GM18498 (cell line): Measurements from ENCODE around the gene COPG1.
"Not testable (repeated sequence)": the region's sequence is repeated elsewhere in the genome, so short reads cannot be mapped to it uniquely, and the experiment has no call there.

ENCODE experiments used
- ATAC-seq: cut with Tn5 transposase; IDR thresholded peaks from one replicate; pipeline ENCODE4 v1.9.1; 2021; ENCODE audit warnings: mild to moderate bottlenecking, moderate library complexity; ENCODE audit not compliant: unreplicated experiment

Gene COPG1

DNA sequence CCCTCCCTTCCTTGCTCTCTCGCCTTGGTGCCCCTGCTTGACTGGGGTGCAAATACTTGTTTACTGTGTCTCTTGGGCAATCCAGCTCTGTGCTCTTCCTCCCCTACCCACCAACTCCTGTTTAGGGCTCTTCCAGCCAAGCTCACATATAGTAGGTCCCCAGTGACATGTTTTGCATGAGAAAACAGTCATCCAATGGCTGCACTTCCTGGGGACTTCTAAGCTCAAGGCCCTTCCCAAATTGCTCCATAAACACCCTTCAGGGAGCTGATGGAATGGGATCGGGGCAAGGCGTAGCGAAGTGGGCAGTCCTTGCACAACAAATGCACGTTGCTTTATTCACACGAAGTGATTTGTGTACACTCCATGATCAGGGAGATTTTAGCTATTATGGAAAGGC is 9.4 kb upstream of the COPG1 start:
- no peak for ATAC-seq

DNA sequence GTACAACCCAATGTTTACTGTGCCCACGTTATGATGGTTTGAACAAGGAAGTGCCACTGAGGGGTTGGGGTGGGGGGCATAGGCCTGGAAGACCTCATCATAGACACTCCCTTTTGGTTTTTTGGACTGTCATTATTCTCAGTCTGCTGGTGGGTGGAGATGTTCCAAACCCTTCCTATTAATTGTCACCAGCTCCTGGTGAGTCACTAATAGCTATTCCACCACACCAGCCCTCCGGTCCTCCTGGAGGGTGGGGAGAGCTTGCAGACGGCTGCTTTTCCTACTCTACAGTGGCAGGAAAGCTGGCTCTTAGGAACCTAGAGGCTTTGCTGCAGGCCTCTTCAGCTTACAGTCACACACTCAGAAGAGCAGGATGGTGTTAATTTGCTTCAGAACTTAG is 9.0 kb upstream of the COPG1 start:
- ATAC-seq: no peak

DNA sequence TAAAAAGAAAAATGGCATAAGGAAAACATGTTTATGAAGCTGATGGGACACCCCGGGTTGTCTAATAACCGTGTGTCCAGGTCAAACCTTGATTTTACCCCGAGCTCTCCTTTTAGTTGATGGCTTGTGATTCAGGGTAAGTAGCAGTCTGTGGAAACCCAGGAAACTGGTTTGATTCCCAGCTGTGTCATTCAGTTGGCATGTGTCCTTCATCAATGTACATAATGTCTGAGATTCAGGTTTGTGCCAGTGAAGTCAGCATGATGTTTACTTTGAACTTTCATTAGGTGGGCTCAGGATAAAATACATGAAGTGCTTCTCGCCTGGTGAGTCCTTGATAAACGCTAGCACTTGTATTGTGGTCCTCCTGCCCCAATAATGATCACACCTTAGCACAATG is 4.3 kb upstream of the COPG1 start:
- ATAC-seq: no peak

DNA sequence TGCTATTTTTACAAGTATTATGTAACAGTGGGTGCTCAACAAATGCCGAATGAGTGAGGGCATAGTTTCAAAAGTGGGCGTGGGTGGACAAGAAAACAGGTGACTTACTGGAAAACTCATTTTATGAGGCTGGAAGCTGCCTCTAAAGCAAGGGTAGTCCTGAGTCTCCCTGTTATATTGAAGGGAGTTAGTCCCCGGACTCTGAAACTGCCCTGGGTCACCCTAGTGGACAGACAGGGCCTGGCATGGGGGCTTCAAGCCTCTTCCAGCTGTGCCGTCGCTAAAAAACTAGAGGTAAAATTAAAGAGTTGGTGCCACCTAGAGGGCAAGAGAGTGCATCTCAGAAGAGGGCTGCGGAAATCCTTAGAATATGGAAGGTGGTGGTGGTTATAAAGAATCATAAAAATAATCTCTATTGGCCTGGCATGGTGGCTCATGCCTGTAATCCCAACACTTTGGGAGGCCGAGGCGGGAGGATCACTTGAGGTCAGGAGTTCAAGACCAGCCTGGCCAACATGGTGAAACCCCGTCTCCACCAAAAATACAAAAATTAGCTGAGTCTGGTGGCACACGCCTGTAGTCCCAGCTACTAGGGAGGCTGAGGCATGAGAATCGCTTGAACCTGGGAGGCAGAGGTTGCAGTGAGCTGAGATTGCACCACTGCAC is 3.6 kb upstream of the COPG1 start:
- not testable (repeated sequence) for ATAC-seq

DNA sequence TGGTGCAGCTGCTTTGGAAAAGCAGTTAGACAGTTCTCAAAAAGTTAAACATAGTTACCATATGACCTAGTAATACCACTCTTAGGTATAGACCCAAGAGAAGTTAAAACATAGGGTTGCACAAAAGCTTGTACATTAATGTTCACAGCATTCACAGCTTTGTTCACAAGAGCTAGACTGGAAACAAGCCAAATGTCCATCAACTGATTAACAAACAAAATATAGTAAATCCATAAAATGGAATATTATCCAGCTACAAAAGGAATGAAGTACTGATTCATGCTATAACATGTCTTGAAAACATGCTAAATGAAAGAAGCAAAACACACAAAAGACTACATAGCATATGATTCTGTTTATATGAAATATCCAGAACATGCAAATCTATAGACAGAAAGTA is 2.8 kb upstream of the COPG1 start:
- ATAC-seq: no peak

DNA sequence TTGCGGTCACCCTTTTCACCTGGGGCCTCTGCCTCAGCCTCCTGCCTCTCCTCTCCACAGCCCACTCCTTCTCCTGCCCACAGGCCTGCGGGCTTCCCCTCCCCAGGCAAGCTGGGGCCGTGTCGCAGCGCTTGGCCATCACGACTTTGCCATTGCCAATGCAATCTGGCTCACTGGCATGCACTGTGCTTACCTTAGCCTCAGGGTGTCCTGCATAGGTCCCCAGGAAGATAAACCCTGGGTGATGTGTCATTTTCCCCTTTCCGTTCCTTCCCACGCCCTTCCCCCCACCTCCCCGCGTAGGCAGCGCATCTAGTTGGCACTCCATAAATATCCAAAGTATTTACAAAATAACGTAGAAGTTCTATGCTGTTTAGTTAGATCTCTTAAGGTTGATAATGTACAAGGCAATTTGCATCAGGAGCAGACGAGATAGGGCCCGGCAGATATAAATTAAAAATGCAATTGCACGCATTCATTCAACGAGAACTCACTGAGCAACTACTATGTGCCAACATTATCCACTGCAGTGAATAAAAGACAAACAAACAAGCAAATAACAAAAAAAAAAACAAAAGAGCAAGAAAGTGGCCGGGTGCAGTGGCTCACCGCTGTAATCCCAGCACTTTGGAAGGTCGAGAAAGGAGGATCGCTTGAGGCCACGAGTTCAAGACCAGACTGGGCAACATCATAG is 973 bp upstream of the COPG1 start:
- no peak for ATAC-seq

DNA sequence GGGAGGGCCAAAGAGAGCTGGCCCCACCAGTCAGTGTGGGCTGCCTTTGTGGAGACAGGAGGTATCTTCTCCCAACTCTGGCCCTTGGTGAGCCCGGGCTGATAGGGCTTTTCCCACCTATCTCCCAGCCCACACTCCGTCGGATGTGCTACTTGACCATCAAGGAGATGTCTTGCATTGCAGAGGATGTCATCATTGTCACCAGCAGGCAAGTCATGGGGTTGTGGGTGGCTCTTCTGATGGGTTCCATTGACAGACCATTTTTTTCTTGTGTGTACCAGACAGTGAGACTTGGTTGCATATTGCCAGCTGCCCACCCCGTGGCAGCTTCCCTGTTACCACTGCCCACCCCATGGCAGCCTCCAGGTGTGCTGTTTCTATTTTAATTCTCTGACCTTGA is 3.3 kb downstream of the COPG1 start:
- ATAC-seq: no peak

DNA sequence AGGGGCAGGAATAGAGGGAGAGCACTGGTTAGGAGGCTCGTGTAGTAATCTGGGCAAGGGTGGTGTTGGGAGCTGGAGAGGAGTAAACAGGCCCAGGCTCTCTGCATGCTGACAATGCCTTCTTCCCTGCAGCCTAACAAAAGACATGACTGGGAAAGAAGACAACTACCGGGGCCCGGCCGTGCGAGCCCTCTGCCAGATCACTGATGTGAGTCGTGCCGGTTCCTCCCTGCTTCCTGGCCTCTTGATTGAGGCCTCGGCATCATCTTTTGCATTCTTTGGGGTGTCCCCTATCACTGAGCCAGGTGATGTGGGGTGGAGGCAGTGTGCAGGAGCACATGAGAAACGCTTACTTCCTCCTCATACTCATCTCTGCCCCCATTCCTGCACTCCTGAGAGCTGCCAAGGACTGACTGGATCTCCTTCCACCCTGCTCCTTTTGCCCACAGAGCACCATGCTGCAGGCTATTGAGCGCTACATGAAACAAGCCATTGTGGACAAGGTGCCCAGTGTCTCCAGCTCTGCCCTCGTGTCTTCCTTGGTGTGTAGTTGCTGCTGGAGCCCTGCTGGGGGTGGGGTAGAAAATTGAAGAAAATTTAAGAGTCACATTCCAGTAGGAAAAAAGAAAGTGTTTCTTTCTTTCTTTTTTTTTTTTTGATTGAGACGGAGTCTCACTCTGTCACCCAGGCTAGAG is 5.3 kb downstream of the COPG1 start:
- no peak for ATAC-seq

DNA sequence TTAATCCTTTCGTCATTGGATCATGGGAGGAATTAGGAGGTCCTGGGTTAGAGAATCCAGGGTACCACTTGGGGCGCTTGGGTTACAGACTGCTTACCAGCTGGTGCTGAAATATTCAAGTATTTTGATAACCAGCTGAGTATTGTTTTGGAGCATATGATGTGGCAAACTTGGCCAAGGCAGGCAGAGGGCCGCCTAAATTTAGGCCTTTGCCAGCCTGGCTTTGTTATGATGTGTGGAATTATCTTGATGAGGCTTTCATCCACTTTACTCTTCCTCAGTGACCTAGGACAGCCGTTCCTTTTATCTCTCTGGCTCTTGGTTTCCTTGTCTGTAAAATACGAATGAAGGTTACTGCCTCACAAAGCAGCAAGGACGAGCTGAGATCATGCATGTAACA is 6.9 kb downstream of the COPG1 start:
- no peak for ATAC-seq

DNA sequence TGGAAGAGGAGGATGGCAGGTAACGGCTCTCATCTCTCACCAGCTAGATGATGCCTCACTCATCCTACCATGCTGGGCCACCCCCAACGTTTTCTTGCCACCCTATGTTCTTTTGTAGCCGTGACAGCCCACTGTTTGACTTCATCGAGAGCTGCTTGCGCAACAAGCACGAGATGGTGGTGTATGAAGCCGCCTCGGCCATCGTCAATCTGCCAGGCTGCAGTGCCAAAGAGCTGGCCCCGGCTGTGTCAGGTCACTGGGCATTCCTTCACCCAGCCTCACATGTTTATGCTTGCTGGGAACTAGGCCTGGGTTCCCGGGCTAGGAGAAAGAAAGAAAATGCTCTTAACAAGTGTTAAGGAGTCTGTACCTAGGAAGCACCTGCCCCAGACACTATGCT is 8.2 kb downstream of the COPG1 start:
- ATAC-seq: no peak

DNA sequence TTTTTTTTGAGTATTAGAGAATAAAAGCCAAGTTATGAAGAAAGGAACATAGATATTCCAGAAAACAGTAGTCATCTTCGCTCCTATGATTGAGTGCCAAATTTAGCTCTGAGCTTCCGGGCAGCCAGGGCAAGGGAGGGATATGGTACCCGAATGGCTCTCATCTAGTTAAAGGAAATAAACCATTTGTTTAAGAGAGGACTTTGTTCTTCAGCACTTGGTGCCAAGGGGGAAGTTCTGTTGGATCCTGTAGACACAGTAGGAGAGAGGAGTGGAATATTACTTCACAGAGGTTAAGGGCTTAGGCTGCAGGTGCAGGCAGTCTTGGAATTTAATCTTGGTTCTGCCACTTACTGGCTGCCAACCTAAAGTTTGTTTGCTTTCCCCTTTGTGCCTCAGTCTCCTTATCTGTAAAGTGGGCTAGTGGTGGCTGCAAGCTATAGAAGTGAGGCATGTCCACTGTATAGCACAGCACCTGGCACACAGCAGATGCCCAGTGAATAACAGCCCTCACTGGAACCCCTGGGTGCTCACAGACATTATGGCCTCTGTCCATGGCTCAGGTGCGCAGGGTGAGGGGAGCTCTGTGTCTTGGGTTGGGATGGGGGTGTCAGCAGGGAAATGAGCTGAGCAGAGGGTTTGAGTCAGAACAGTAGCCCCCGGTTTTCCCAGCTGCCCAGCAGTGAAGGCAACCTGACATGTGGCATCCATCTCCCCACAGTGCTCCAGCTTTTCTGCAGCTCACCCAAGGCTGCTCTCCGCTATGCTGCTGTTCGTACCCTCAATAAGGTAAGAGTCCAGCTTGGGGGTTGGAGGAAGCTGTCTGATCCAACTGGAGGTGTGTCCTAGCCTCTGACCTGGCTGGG is 10.4 kb downstream of the COPG1 start:
- ATAC-seq: no peak

DNA sequence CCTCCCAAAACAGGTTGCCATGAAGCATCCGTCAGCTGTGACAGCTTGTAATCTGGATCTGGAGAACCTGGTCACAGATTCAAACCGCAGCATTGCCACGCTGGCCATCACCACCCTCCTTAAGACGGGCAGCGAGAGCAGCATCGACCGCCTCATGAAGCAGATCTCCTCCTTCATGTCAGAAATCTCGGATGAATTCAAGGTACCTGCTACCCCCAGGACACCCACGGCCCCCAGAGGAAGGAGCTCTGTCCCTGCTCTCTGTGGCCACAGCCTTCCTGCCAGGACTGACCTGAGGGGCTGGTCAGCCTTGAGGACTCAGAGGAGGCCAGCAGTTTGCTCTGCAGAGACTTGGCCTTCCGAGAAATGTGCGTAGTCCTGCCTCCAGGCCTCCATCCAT is 11.2 kb downstream of the COPG1 start:
- no peak for ATAC-seq

DNA sequence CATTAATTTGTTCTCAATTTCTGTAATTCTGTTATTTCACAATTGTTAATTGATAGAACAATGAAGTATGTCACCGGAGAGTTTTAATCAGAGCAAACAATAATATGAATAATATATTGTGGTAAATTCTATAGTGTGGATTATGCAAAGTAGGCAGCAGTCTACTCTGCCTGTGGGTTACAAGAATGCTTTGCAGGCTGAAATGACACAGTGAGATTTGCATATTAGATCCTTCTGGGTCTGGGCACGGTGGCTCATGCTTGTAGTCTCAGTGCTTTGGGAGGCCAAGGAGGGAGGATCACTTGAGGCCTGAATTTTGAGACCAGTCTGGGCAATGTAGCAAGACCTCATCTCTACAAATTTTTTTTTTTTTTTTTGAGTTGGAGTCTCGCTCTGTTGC is 12.5 kb downstream of the COPG1 start:
- no peak for ATAC-seq

DNA sequence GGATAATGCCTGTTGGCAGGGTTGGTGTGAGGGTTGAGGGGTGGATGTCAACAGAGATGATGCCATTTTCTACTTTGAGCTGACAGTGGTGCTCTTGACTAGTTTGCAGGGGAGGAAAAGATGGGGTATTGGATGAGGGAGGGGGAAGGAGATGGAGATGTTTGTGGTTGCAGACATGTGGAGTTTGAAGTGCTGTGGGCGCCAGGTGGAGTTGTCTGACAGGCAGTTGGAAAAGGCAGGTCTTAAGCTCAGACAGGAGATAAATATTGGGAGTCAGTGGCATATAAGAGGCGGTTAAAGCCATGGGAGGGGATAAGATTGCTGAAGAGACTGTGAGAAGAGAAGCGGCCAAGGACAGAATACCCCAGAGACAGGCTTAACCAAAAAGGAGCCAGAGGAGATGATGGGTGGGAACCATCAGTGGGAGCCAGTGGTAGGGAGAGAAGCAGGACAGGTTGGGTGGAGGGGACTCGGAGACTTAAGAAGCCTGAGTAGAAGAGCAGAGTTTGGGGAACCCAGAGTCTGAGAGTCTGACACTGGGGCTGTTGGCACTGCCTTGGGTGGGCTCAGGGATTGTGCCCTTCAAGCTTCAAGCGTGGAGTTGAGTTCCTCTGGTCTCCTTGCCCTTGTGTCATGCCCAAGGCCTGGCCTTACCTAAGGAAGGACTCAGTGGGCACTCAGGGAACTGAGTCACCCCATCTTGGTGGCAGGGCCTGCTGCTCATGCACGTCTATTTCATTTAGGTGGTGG is 13.9 kb downstream of the COPG1 start:
- ATAC-seq: no peak

DNA sequence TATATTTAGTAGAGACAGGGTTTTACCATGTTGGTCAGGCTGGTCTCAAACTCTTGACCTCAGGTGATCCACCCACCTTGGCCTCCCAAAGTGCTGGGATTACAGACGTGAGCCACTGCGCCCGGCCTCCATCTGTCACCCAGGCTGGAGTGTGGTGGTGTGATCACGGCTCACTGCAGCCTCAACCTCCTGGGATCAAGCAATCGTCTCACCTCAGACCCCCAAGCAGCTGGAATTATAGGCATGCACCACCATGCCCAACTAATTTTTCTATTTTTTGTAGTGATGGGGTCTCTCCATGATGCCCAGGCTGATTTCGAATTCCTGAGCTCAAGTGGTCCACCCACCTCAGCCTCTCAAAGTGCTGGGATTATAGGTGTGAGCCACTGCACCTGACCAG is 15.6 kb downstream of the COPG1 start:
- not testable (repeated sequence) for ATAC-seq

DNA sequence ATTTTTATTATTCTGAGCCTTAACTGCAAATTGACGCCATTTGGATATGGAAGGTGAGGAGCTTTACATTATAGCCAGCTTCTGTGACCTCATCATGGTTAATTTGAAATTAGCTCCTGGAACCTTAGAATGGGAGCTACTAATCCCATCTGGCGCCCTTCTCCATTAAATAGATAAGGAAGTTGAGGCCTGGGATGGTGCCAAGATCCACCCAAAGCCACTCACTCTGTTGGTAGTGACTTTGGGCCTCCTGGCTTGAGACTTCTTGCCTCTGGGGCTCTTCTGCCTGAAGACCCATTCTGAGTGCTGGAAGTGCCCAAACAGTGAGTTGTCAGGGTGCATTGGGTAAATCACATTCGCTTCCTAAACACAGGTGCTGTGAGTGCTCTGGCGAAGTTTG is 17.2 kb downstream of the COPG1 start:
- ATAC-seq: no peak

DNA sequence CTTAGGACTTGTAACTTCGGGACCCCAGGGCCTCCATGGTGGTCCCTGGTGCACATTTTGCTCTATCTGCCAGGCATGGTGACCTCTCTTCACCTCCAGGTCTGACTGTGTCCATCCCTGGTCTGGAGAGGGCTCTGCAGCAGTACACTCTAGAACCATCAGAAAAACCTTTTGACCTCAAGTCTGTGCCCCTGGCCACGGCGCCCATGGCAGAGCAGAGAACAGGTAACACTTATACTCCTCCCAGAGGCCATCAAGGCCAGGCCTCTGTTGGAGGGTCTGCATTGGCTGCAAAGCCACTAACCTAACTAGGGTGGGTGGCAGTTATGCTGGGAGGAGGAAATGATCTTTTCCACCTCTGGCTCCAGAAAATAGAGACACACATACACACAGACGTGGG is 19.0 kb downstream of the COPG1 start:
- ATAC-seq: no peak

DNA sequence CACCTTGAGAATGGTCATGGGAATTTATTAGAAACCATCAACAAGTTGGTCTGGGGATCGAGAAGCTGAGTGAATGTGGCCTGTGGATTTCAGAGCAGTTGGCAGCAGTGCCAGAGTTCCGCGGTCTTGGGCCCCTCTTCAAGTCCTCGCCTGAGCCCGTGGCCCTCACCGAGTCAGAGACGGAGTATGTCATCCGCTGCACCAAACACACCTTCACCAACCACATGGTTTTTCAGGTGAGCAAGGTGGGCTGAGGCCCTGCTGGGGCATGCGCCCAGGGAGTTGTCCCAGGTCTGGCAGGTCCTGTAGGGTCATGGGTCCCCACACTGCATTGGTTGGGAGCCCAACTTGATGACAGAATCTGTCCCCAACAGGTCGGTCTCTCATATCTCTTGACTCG is 22.3 kb downstream of the COPG1 start:
- ATAC-seq: no peak

DNA sequence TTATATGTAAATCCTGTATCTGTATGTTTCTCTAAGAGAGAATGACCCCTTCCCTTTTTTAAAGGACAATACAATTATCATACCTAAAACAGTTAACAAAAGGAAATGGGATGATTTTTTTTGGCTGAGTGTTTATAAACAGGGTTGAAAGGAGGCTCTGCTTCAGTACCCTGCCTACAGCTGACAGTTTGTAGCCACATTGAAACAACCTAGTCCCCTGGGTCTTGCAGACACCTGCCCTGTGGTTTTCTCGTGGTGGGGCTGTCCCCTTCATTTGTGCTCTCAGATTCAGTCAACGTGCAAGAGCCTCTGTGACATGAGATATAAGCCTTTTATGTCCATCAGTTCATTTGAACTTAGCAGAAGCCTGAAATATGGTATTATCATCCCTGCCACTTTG is 27.0 kb downstream of the COPG1 start:
- peak; percentile 79 for ATAC-seq

DNA sequence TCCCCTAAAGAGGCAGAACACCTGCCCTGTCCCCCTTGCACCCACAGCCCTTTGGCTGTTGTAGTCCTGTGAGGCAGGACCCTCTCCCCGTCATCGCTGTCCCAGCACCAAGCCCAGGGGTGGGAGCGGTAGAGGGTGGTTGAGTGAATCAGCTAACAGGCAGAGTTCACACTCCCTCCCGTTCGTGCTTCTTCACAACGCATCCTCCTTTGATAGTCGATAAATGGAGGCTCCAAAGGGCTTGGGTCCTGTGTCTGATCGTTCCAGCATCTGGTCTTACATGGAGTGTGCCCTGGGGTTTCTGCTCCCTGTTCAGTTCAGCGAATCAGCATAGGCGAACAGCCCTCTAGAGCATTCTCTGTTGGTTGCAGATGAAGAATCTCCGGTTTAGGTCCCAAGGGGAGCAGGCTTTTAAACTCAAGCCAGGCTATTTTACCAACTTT is 28.4 kb downstream of the COPG1 start:
- ATAC-seq: no peak
